HG03442 (cell line): ENCODE results near the gene RIPOR2.

Experiments used
- ATAC-seq: cut with Tn5 transposase; IDR thresholded peaks from one replicate; pipeline ENCODE4 v1.9.1; 2021; ENCODE audit warnings: mild to moderate bottlenecking, moderate library complexity; ENCODE audit not compliant: unreplicated experiment

RIPOR2 gene

DNA sequence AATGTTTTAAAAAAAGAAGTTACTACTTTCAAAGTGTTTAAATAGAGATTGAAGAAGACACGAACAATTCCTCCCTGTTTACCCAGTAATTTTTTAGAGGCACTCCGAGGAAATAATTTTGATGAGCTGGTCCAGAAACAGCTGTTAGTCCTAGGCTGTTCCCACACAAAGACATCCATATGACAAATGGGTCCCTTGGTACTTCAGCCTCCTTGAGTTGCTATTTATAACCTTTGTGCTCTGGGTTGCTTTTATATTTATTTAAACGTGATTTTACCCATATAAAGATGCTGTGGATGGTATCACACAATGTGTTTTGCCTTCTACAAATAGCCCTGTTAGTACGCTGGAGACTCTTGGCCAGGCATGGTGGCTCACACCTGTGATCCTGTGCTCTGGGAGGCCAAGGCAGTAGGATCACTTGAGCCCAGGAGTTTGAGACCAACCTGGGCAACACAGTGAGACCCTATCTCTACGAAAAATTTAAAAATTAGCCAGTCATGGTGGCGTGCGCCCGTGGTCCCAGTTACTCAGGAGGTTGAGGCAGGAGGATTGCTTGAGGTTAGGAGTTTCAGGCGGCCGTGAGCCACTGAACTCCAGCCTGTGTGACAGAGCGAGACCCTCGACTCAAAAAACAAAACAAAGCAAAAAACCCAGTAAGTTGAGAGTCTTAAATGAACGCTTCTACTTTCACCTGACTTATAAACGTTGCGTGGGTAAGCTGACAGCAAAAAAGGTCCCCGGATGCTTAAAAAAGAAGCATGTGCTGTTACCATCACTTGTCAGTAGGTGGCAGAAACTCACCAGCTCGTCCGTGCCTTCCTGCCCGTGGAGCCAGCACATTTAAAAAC is 80.1 kb downstream of the RIPOR2 start:
- ATAC-seq: peak; percentile 54

DNA sequence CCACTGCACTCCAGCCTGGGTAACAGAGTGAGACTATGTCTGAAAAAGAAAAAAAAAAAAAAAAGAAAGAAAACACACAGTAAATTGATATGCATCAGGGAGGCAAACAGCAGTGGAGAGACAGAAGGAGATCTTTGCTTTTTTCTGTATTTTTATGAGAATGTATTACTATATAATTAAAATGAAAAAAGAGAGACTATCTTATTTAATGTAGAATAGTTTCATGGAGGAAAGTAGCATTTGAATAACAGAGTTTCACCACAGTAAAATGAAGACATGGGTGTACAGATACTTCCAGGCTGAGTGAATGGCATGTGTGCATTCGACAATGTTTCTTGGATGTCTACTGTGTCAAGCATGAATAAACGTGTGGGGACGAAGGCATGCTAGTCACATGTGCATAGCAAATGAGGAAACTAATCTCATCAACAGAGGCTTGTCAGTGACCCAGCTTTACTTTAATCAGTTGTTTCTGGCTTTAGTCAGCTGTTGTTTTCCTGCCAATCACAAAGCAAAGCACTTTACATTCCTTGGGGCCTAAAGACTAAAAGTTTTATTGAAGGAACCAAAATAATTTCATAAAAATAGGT is 81.6 kb downstream of the RIPOR2 start:
- ATAC-seq: no peak

DNA sequence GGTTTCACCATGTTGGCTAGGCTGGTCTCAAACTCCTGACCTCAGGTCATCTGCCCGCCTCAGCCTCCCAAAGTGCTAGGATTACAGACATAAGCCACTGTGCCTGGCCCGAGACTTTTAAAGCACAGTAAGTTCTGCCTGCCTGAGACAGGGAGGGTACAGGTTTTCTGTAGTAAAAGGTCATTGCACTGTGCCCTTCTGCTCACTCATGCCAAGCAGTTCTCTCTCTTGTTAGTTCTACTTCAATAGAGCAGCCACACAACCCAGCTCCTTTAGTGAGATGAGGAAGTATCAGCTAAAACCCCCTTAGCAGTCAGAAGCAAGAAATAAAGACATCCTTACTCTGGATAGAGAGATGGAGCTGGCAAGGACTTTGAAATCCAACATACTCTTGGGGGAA is 84.7 kb downstream of the RIPOR2 start:
- no peak for ATAC-seq

DNA sequence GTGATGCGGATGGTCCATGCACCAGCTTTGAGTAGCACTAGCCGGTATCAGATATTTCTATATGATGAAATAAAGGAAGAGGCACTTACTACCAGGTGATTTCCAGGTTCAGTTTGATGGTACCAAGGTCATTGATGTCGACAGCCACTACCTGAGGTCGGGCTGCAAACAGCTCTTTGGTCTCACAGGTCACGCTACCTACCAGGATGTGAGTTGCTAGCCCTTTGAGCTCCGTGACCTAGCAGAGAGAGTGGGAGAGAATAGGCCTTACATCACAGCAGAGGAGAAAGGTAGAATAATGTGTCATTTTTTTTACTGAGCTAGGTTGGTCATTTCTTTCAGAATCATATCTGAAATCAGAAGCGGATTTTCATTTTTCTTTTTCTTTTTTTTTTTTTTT is 86.0 kb downstream of the RIPOR2 start:
- ATAC-seq: no peak

DNA sequence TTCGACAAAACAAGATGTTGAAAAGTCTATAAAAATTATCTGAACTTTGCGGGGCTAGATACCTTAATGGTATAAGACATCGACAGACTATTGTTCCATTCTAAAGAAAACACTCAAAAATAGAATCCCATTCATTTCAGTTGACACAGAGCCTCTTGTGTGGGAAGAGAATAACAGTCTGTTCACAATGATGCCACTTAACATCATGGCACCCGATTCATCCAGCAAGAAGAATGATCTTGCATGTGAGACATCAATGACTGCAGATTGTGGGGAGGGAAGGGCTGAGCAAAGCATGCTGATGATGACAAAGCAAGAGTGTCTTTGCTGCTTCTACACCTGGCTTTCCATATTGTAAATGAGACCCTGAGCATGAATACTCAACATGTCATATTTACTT is 87.3 kb downstream of the RIPOR2 start:
- ATAC-seq: no peak

DNA sequence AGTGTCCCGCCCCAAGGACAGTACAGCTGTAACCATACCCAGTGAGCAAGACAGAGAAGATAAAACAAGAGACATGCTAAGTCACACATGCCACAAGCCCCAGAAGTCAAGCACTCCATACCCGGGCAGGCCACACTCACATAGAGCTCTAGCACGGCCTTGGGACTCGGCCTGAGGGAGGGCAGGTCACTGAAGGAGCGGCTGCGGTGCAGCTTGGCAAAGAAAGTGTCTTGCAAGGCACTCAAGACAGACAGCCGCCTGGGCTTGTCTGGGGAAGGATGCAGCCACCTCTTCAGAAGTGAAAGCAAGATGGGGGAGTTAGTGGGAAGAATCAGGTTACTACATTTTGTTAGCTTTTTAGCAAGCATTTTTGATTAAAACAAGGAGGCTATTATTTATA is 88.4 kb downstream of the RIPOR2 start:
- no peak for ATAC-seq

DNA sequence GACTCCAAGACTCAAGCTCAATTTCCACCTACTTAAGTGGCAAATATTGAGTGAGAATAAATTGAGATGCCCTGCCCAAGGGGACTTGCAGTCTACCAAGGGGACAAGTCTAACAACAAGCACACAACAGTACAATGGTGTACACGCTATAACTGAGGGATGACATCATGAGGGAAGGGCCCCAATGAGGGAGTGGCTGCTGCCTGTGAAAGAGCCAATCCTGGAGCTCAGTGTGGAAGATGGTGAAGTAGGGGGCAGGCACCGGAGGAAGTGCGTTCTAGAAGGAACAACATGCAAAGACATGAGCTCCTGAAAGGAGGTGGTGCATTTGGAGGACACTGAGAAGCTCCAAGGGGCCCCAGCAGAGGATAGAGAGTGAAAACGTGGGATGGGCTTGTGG is 90.2 kb downstream of the RIPOR2 start:
- ATAC-seq: no peak

DNA sequence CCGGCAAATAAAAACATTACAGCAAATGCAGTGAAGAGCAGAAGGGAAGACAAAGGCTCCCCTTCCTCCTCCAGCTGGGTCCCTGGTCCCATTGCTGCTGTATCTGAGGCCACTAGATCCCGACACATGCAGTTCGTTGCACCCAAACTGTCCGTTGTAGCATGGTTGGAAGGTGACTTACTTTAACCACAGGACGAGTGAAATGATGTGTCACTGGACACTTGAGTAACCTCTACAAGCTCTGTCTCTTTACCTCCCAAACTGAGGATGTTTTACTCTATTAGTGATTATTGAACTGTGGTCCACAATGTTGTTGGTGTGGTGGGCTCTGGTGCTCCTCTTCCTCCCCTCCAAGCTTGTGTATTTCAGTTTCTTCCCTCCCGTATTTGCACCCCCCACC is 90.9 kb downstream of the RIPOR2 start:
- no peak for ATAC-seq

DNA sequence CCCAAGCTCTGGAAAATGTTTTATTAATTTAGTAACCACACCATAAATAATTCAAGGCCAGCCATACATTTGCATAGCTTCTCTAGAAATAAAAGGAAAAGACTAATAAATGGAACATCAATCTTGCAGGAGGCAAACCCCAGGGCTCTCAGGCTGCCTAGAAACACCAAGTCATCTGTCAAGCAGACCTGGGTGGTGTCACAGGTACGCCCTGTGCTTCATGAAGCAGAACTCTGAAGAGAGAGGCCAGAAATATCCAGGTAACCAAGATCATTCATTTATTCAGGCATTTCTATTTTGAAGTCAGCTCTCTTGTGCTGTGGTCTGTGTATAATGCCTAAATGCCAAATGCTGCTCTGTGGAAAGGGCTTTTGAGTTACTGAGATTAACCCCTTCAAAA is 91.7 kb downstream of the RIPOR2 start:
- ATAC-seq: no peak

DNA sequence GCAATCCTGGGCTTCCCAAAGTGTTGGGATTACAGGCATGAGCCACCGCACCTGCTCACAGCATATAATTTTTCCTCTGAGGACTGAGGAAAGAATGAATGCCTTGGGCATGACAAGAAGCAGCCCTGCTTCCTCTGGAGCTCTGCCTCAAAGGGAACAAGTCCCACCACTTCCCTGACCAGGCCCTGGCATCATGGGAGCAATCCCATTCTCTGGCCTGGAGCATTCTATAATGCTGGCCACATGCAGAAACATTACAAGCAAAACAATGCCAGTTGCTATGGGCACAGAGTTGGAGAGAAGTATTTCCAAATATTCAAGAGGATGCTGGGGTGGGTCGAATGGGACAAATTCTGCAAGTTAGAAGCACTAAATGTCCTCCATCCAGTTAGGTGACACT is 95.6 kb downstream of the RIPOR2 start:
- no peak for ATAC-seq

DNA sequence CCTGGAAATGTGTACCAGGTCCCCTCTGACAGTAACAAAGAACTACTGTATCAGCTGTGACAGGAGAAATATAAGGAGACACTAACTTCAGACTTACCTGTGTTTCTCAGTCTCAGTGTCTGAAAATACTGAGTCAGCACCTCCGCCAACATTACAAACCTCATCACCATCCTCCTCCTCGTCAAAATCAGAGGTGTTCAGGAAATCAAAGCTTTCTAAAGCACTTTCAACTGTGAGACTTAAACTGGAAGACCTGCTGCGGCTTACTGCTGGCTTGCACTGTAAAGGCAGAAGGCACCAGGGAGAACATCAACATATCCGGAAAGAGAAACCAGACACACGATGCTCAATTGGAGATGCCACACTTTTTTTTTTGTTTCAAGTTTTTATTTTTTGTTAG is 96.8 kb downstream of the RIPOR2 start:
- ATAC-seq: no peak

DNA sequence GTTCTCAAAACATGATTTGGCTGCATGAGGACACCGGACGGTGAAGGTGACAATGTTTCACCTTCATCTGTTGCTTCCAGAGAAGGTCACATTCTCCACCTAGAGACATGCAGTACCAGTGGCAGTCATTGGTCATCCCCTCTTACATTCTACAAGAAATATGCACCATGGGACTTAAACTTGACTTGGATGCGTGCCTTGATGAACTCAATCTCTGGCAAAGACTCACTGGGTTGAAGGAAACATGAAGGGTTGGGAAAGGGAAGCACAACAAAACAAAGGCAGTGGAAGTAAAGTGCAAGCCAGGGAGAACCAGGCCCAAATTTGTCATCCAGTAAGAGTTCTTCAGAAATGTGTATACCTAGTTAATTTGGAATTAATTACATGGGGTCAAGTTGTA is 97.7 kb downstream of the RIPOR2 start:
- no peak for ATAC-seq

DNA sequence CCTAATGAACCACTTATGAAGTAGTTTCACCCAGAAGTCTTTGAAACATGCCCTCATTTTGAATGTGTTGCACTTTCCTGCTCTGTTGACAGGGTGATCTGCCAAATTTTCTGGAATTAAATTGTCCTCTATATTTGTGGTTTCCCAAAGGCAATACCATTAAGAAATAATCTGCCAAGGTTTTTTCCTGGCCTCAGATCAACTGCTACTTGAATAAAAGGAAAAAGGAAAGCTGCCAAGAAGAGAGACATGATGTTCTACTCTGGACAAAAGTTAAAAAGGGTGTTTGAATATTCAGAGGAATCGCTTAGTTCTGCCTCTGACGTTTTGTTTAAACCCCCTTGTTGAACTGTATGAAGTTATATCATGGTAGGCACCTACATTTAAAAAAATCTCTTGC is 99.7 kb downstream of the RIPOR2 start:
- ATAC-seq: no peak

DNA sequence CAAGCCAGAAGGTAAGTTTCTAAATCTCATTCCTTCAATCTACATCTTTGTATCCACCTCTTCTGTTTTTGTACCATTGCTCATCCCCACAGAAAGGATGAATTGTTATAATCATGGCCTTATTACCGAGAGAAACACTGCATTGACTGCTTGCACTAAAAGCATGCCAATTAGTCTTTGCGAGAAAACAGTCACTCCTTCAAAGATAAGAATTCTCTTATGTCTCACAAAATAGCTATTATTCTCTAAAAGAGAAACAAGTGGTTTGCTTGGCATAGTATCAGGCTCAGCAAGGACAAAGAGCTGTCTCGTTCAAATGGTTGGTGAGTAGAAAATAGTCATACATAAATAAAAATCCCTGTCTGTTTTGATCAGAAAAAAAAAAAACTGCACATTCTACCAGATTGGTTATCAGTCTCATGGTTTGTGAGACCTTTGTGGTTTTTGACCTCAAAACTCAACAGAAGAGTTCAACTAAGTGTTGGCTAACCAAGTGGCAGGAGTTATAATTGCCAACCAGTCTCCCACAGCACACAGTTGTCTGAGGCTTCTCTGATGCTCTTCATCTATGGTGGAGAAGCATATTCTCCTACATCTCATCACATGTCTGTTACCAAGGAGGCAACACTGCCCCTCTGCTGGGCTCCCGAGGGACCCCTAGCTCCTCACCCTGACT is 101.9 kb downstream of the RIPOR2 start:
- no peak for ATAC-seq

DNA sequence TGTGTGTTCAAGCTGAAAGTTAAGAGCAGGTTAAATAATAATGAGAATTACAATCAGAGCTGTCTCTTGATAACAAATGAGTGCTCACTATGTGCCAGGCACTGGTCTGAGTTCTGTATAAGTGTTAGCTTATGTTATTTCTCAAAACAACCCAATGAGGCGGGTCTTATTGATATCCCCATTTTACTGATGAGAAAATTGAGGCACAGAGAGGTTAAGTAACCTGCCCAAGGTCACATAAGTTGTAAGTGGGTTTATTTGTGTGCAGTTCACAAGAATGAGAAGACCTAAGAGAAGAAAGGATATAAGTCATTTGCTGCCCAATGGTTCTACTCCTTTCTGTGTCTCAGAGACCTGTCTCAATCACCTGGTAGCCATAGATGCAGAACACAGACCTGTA is 103.0 kb downstream of the RIPOR2 start:
- ATAC-seq: no peak

DNA sequence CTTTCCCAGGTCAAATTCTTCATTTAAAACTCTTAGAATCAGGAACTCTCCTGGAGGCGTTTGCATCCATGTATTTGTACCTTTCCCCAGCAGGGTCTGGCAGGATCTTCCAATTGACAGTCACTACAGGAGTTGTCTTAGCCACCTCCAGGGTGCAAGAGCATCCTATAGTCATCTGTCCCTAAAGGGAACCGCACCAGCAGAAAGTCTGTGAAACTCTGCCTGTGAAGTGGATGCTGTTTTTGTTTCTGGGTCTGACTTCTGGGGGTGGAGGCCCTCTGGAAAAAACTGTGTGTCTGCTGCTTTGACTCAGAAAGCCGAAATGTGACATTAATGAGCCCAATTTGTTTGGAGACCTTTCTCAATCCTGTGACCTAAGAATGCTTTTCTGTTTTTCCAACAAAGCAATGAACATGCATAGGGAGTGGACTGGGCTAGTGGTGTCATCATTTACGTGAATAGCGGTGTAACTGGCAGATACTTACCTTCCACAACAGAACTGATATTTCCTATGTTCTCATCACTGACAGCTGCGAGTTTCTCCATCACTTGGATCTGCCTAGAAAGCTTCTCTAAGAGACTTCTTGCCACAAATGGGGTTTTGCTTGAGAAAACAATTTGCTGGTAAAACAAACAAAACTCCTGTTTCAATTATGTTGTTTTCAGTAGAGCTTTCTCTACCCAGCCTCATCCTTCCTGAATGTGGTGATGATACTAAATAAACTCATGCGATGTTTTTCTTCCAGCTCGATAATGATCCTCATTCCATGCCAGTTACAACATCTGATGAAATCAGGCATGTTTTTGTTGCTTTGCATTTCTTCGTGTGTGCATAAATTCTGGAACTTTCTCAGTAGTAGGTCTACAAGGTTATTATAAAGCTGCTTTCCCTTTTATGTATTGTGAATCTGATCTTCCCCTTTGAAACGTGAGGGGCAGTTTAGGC is 103.7 kb downstream of the RIPOR2 start:
- no peak for ATAC-seq

DNA sequence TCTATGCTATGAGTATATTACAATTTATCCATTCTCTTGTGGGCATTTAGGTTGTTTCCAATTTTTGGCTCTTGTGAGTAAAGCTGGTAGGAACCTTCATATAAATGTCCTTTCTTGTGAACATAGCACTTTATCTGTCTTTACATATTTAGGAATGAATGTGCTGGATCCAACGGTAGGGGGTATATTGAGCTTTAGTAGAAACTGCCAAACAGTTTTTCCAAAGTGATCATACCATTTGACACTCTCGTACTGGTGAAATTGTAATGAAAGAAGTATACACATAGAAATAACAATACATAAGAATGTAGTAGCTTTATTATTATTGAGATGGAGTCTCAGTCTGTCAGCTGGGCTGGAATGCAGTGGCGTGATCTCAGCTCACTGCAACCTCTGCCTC is 106.1 kb downstream of the RIPOR2 start:
- no peak for ATAC-seq

DNA sequence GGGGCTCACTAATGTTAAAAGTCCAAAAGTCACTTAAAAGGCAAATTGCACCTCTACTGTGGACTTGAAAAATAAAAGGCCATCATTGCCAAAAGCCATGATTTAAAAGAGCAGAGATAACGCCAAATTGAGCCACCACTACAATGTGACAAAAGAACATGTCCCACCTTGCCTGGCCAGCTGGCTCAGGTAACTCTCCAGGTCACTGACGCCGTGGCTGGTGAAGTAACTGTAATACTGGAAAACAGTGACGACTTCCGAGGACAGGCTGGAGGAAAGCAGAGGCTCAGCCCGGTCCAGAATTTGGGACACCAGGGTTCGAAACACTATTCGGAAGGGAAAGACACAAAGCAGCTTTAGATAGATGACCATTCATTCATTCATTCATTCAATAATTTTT is 107.8 kb downstream of the RIPOR2 start:
- ATAC-seq: no peak

DNA sequence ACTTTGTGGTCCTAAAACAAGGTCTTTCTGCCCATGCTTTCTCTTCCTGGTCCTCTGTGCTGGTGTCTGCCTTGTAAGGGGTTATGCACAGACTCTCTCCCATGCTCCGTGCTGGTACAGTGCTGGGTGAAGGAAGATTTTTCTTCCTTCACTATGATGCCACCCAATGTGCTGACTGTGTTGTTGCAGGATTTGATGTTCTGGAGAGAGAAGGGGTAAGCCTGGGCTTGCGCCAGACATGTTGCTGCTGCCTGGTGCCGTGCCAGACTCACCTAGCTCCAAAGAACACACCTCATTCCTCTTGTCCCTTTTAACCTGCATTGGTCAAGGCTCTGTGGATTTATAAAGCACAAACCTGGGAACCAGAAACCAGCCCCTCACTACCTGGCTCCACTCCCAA is 108.6 kb downstream of the RIPOR2 start:
- ATAC-seq: no peak

DNA sequence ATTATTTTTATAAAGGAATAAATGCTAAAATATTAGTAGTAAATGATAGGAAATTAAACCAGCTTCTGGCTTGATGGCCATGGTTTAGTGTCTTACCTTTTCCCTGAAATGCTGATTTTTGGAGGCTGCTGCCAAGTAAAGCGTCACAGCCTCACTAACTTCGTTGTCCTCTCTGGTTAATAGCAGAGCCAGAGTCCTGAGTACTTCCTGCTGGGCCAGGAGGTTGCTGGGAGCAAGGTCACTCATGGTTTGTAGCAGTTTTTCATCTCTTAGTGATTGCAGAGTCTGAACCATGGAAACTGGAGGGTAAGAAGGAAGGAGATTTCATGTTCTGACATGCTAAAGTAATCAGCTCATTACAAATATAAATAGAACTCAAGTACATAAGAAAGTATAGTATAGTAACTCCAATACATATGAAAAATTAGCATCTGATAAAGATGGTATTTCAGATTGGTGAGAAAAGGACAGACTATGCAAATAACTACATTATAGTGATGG is 110.6 kb downstream of the RIPOR2 start:
- ATAC-seq: no peak
